DND-41 (cell line): ENCODE data around the gene RNF130.

Experiments used
- CTCF ChIP-seq: IDR thresholded peaks from 2 replicates; pipeline ENCODE4 v1.5.1; 2012; ENCODE audit warnings: borderline replicate concordance, low read length, moderate library complexity, mild to moderate bottlenecking; ENCODE audit not compliant: poor library complexity, severe bottlenecking; ENCODE audit errors: extremely low read depth
- EZH2 ChIP-seq: IDR thresholded peaks from 3 replicates; pipeline ENCODE4 v1.6.1; 2012; ENCODE audit warnings: borderline replicate concordance, low read depth, mild to moderate bottlenecking, moderate library complexity, low read length, inconsistent platforms; ENCODE audit not compliant: severe bottlenecking

- no peak for TF ChIP-seq CTCF
- no peak for TF ChIP-seq EZH2
These were observed 111.9 kb downstream of the RNF130 start for GRCh38 chr5:179959641-179960040.
